Epithelial cell of proximal tubule (primary cell): ENCODE data around the gene RSF1. TPM values are rescaled to one million over a fixed set of nuclear protein-coding genes. Genes with fewer than 3 reads are reported as not detected.

ENCODE experiments used
- DNase-seq: peaks from one replicate; pipeline ENCODE4 v3.0.0-alpha.2; 2011; ENCODE audit warnings: low read depth
- H3K4me3 ChIP-seq: 2 replicates; pipeline ENCODE4 v1.5.1; 2011; ENCODE audit warnings: low read depth, mild to moderate bottlenecking, low read length
- total RNA-seq: library from RNA; depleted of rRNA; stranded (reverse); fragments of >200 nt; gene quantifications from 2 replicates; pipeline ENCODE4 v1.2.3, GENCODE V29; 2015
- TF ChIP-seq, protein P1 (sequence below): conservative IDR thresholded peaks from 2 replicates; pipeline ENCODE4 v1.5.1; 2012; ENCODE audit warnings: low read depth, mild to moderate bottlenecking, low read length

Gene RSF1
- total RNA-seq, 1 donor from 2014 or later = 46.7 TPM

DNA sequence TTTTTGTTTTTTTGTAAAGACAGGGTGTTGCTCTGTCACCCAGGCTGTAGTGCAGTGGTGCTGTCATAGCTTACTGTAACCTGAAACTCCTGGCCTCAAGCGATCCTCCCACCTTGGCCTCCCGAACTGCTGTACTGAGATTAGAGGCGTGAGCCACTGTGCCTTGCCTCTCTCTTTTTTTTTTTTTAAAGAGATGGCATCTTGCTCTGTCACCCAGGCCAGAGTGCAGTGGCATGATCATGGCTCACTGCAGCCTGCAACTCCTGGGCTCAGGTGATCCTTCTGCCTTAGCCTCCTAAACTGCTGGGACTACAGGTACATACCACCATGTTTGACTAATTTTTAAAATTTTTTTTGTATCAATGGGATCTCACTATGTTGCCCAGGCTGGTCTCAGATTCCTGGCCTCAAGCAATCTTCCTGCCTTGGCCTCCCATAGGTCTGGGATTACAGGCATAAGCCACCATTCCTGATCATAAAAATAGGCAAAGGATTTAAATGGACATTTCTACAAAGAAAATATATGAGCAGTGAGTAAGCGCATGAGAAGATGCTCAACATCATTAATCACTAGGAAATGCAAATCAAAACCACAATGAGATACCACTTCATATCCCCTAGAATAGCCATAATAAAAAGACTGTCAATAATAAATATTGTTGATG lies 165.6 kb downstream of the RSF1 start:
- DNase-seq = no peak
- TF ChIP-seq, protein P1, sequence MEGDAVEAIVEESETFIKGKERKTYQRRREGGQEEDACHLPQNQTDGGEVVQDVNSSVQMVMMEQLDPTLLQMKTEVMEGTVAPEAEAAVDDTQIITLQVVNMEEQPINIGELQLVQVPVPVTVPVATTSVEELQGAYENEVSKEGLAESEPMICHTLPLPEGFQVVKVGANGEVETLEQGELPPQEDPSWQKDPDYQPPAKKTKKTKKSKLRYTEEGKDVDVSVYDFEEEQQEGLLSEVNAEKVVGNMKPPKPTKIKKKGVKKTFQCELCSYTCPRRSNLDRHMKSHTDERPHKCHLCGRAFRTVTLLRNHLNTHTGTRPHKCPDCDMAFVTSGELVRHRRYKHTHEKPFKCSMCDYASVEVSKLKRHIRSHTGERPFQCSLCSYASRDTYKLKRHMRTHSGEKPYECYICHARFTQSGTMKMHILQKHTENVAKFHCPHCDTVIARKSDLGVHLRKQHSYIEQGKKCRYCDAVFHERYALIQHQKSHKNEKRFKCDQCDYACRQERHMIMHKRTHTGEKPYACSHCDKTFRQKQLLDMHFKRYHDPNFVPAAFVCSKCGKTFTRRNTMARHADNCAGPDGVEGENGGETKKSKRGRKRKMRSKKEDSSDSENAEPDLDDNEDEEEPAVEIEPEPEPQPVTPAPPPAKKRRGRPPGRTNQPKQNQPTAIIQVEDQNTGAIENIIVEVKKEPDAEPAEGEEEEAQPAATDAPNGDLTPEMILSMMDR = no peak

DNA sequence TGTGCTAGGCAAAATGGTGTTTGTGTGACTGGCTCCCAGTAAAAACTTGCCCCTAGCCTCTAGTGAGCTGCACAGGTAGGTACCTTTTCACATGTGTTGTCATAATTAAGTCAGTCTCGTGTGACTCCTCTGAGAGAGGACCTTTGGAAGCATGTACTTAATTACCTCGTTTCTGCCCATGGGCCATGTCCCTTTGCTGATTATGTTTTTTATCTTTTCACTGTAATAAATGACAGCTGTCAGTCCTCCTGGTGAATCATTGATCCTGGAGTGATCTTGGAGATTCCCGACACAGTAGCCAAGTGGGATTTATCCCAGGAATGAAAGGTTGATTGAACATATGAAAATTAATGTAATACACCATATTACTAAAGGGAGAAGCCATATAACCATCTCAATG lies 170.4 kb downstream of the RSF1 start:
- TF ChIP-seq, protein P1 = no peak
- H3K4me3 ChIP-seq = no peak overlapping the region
- no peak for DNase-seq

More for the DNA sequence above, 165.6 kb downstream of the RSF1 start:
- H3K4me3 ChIP-seq = no peak overlapping the region

DNA sequence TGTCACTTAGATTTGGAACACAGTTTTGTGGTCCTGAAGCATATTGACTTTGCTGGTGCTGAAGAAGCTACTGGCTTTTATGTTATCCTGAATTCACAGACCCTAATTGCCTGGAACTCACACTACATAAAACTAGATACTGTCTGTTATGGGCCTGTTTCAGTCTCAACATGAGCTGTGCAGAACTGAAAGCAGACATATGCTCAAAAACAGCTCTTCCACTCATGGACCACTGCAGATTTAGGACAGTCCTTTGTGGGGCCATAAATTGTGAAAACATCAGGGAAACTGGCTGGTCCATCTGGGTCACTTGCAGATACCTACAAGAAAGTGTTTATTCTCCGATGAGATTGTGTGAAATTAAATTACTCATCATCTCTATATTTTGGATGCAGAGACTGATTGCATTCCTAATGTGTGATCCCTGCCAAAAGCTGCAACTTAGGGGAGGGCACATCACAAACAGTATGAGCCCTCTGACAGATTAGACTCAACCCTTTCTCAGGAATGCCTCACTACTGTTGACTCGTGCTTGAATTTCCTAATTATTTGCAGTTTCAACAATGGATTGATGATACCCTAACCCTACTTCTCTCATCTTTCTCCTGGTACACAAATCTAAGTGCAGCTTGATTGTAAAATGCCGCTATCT lies 172.7 kb downstream of the RSF1 start:
- TF ChIP-seq, protein P1 = no peak
- no peak overlapping the region for H3K4me3 ChIP-seq
- no peak for DNase-seq

DNA sequence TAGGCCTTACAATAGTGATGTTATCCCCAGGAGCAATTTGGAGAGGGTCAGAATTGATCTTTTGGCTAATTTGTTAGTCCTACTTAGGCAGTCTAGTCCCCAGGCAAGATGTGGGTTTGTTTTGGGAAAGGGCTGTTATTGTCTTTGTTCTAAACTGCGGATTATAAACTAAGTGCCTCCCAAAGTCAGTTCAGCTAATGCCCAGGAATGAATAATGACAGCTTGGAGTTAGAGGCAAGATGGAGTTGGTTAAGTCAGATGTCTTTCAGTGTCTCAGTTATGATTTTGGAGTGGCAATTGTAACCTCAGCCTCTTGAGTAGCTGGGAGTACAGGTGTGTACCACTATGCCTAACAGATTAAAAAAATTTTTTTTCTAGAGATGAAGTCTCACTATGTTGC lies 175.6 kb downstream of the RSF1 start:
- TF ChIP-seq, protein P1 = no peak
- no peak for DNase-seq
- H3K4me3 ChIP-seq = no peak overlapping the region

DNA sequence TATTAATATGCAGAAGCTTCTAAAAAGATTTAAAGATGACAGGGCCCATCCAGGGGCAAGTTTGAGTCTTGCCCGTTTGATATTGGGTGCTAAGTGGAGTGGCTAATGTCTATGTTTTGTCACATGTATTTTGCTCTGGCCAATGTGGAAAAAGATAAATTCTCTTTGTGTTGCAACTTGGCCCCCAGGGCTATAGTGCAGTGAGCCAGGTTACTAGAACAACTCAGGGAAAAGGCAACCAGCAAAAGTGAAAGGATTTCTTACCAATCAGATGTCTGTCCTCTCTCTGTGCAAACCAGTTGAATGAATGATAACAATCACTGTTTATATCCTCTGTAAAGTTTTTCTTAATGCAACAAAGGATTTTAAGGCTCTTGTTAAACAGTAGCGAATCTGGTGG lies 178.3 kb downstream of the RSF1 start:
- TF ChIP-seq, protein P1 = no peak
- no peak for DNase-seq
- no peak overlapping the region for H3K4me3 ChIP-seq

DNA sequence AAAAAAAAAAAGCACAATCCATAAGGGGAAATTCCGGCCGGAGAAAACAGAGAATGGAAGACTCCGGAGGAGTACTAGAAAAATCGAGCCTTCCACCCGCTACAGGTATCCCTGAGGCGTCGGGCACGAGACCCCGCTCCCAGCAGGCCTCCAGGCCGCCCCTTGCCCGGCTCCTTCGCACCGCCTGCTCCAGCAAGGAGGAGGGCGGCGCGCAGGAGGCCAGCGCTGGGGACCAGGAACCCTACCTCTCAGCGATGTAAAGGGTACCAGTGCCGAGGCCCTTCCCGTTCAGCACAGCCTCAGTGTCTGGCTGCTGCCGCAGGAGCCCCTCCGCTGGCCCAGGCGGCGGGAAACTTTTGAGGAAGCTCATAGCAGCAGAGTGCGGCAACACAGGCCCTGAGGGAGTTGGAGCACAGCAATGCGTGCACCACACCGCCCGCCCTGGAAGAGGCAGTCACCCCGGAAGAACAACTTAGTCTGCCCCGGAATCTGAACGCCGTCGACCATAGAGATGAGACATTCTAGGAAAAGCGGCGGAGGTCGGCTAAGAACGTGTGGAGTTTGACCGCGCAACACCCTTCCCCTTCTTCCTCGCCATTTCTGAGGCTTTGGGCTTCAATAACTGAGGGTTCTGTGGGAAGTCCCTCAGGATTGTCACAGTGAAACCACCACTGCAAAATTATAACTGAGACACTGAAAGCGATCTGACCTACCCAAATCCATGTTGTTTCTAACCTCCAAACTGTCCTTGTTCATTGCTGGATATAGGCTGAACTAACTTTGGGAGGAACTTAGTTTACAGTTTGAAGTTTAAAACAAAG lies 183.0 kb downstream of the RSF1 start, which contains the start of gene CLNS1A:
Gene CLNS1A, minus strand, starts transcription at position 450 of the 821 bp plus-strand sequence. Its CDS starts 80 bp downstream, at position 370.
- H3K4me3 ChIP-seq = peak within 1 kb of the TSS; percentile 97
- DNase-seq = peak; percentile 42
- TF ChIP-seq, protein P1 = no peak
